Adrenal gland (tissue), 5 donors: ENCODE measurements around the gene HERC6.

Source experiments
- POLR2A ChIP-seq, 2 donors: fragments of 450-650 bp; IDR thresholded peaks; one replicate each; pipeline ENCODE4 v1.6.1; 2017; ENCODE audit warnings: antibody characterized with exemption in 2 of 2, mild to moderate bottlenecking in 2 of 2, moderate library complexity in 1 of 2
- TF ChIP-seq, protein P1 (sequence below), 6 experiments: fragments of 450-650 bp in 4 of 6; fragments of 200-600 bp in 2 of 6; sonication (generic) in 1 of 6; IDR thresholded peaks; 1 replicate in 5 of 6; 2 replicates in 1 of 6; pipeline versions ENCODE4 v1.5.1 to v1.8.0; 2016 to 2021; ENCODE audit warnings: antibody characterized with exemption in 6 of 6, mild to moderate bottlenecking in 2 of 6, moderate library complexity in 1 of 6
- donor health status: DM: no; HTN: no; CAD: no.

DNA sequence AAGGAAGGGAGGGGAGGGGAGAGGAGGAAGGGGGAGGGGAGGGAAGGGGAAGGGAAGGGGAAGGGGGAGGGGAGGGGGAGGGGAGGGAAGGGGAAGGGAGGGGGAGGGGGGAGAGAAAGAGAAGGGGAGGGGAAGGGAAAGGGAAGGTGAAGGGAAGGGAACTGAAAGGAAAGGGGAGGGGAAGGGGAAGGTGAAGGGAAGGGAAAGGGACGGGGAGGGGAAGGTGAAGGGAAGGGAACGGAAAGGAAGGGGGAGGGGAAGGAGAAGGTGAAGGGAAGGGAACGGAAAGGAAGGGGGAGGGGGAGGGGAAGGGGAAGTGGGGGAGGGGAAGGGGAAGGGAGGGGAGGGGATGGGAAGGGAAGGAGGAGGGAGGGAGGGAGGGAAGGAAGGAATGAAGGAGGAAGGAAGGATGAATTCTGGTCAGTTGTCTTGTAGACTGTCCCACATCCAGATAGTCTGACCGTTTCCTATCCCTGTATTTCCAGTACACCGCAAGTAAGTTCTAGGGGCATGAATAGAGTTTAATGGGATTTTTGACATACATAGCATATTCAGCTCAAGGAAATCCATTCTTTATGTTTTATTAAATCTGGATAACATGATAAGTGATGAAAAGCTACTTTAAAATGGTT, 98.7 kb downstream of the HERC6 start:
- TF ChIP-seq POLR2A (IDR thresholded peaks at IDR 0.05), result no peak
- TF ChIP-seq, protein P1, sequence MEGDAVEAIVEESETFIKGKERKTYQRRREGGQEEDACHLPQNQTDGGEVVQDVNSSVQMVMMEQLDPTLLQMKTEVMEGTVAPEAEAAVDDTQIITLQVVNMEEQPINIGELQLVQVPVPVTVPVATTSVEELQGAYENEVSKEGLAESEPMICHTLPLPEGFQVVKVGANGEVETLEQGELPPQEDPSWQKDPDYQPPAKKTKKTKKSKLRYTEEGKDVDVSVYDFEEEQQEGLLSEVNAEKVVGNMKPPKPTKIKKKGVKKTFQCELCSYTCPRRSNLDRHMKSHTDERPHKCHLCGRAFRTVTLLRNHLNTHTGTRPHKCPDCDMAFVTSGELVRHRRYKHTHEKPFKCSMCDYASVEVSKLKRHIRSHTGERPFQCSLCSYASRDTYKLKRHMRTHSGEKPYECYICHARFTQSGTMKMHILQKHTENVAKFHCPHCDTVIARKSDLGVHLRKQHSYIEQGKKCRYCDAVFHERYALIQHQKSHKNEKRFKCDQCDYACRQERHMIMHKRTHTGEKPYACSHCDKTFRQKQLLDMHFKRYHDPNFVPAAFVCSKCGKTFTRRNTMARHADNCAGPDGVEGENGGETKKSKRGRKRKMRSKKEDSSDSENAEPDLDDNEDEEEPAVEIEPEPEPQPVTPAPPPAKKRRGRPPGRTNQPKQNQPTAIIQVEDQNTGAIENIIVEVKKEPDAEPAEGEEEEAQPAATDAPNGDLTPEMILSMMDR (IDR thresholded peaks at IDR 0.05), result no peak
